K562 (cell line): Measurements from ENCODE around the gene CHSY1. TPM values are rescaled to one million over a fixed set of nuclear protein-coding genes. Genes with fewer than 3 reads are reported as not detected.

Experiments
- ATAC-seq: fragments of 200-7000 bp; cut with Tn5 transposase; 3 replicates; pipeline ENCODE4 v1.9.1; 2020; ENCODE audit warnings: moderate library complexity
- BruUV-seq: library from RNA; stranded (reverse); fragments of 400-500 nt; replicated peaks from 2 replicates; lab custom pipeline; 2021; lab: Mats Ljungman, UMichigan
- CTCF ChIA-PET: fragments of 300-600 bp; formaldehyde crosslinking; extraction: SDS; loops from one replicate; lab custom pipeline; 2021; ENCODE audit warnings: low intra/inter-chr PET ratio; lab: Yijun Ruan, JAX
- POLR2A ChIA-PET: fragments of 300-600, 350-650 bp; sonication (Branson Sonifier 250); formaldehyde crosslinking; extraction: SDS; loops from one replicate; lab custom pipeline; 2021; ENCODE audit warnings: antibody characterized with exemption, inconsistent platforms; lab: Yijun Ruan, JAX
- DNase-seq, 4 experiments: peaks; one replicate each; pipeline versions ENCODE4 v3.0.0 to v3.0.0-alpha.2; 2011 to 2018; ENCODE audit warnings: low spot score in 3 of 4, mixed read lengths in 3 of 4; ENCODE audit errors: extremely low read depth in 1 of 4
- FAIRE-seq: peaks from 2 replicates; lab custom pipeline; 2011; peaks lifted over from hg19 to GRCh38; lab: Jason Lieb, UNC
- H2AFZ ChIP-seq: 2 replicates; pipeline ENCODE4 v1.6.0; 2011; ENCODE audit warnings: low read depth, low read length, control low read depth, inconsistent platforms
- H3K27ac ChIP-seq: fragments of 200-600 bp; 3 replicates; pipeline ENCODE4 v1.8.0; 2011; ENCODE audit warnings: low read depth, mild to moderate bottlenecking, control low read depth, inconsistent platforms, low read length, moderate library complexity, mixed read lengths; ENCODE audit errors: extremely low read depth
- H3K27me3 ChIP-seq, 2 experiments: fragments of 300-600 bp in 1 of 2; 2 replicates in 1 of 2; 3 replicates in 1 of 2; pipeline versions ENCODE4 v1.6.0 to v1.8.0; 2011; ENCODE audit warnings: inconsistent platforms in 2 of 2, low read length in 2 of 2, mild to moderate bottlenecking in 1 of 2, mixed read lengths in 1 of 2, moderate library complexity in 1 of 2; ENCODE audit not compliant: control insufficient read depth in 2 of 2, insufficient read depth in 2 of 2
- H3K36me3 ChIP-seq: fragments of 300-600 bp; 3 replicates; pipeline ENCODE4 v1.8.0; 2011; ENCODE audit warnings: mild to moderate bottlenecking, low read length, inconsistent platforms; ENCODE audit not compliant: control insufficient read depth, insufficient read depth
- H3K4me1 ChIP-seq, 2 experiments: fragments of 200-600 bp in 1 of 2; replicated peaks in 1 of 2; 2 replicates in 1 of 2; 3 replicates in 1 of 2; pipeline versions ENCODE4 v1.5.1 to v1.8.0; 2011; ENCODE audit warnings: inconsistent platforms in 2 of 2, low read length in 2 of 2, mild to moderate bottlenecking in 1 of 2, mixed read lengths in 1 of 2, moderate library complexity in 1 of 2; ENCODE audit not compliant: control insufficient read depth in 2 of 2, insufficient read depth in 2 of 2
- H3K4me2 ChIP-seq: 2 replicates; pipeline ENCODE4 v1.6.1; 2011; ENCODE audit warnings: low read length, control low read depth, inconsistent platforms, mixed read lengths; ENCODE audit not compliant: insufficient read depth
- H3K4me3 ChIP-seq: fragments of 200-600 bp; sonication (generic), shearing (Covaris generic); 2 replicates; pipeline ENCODE4 v1.5.1; 2016; ENCODE audit warnings: control low read depth, inconsistent platforms
- H3K79me2 ChIP-seq: fragments of 200-600 bp; 3 replicates; pipeline ENCODE4 v1.8.0; 2011; ENCODE audit warnings: low read length, inconsistent platforms; ENCODE audit not compliant: control insufficient read depth, insufficient read depth
- H3K9ac ChIP-seq, 2 experiments: 2 replicates each; pipeline versions ENCODE4 v1.6.0 to v1.6.1; 2011; ENCODE audit warnings: low read depth in 2 of 2, low read length in 2 of 2, control low read depth in 1 of 2, inconsistent platforms in 1 of 2, mild to moderate bottlenecking in 1 of 2, mixed read lengths in 1 of 2; ENCODE audit not compliant: insufficient read depth in 1 of 2
- H3K9me1 ChIP-seq: one replicate; pipeline ENCODE4 v1.6.0; 2011; ENCODE audit warnings: inconsistent platforms, mild to moderate bottlenecking, low read length, moderate library complexity; ENCODE audit not compliant: control insufficient read depth, insufficient read depth
- H3K9me3 ChIP-seq: replicated peaks from 2 replicates; pipeline ENCODE4 v1.5.1; 2011; ENCODE audit warnings: low read depth, low read length, inconsistent platforms; ENCODE audit not compliant: control insufficient read depth, insufficient read depth
- H4K20me1 ChIP-seq: replicated peaks from 2 replicates; pipeline ENCODE4 v1.6.1; 2011; ENCODE audit warnings: low read length, inconsistent platforms, mixed read lengths; ENCODE audit not compliant: control insufficient read depth, insufficient read depth
- CBFA2T3 ChIP-seq: fragments of 450-650 bp; IDR thresholded peaks from 2 replicates; pipeline ENCODE4 v1.6.1; 2017
- EGR1 ChIP-seq: fragments of 450-650 bp; conservative IDR thresholded peaks from 2 replicates; pipeline ENCODE4 v1.6.1; 2017; ENCODE audit warnings: mild to moderate bottlenecking
- FOXA1 ChIP-seq: fragments of 450-650 bp; IDR thresholded peaks from 2 replicates; pipeline ENCODE4 v1.6.1; 2016; ENCODE audit warnings: mild to moderate bottlenecking, borderline replicate concordance
- FOXA3 ChIP-seq, 2 experiments: fragments of 450-650 bp in 1 of 2; sonication (generic) in 1 of 2; formaldehyde crosslinking; IDR thresholded peaks in 1 of 2; conservative IDR thresholded peaks in 1 of 2; 2 replicates each; pipeline versions ENCODE4 v1.4.0 to v1.8.0; 2020 to 2022; ENCODE audit warnings: mild to moderate bottlenecking in 2 of 2, missing genetic modification reagents in 1 of 2
- HMG20A ChIP-seq: fragments of 450-650 bp; formaldehyde crosslinking; conservative IDR thresholded peaks from 2 replicates; pipeline ENCODE4 v1.4.0; 2020; ENCODE audit warnings: mild to moderate bottlenecking, mixed read lengths
- JUN ChIP-seq, 2 experiments: sonication (generic) in 1 of 2; formaldehyde crosslinking in 1 of 2; IDR thresholded peaks; 2 replicates each; pipeline versions ENCODE4 v1.6.1 to v1.8.0; 2012 to 2022; ENCODE audit warnings: borderline replicate concordance in 2 of 2, mild to moderate bottlenecking in 2 of 2, improper control_type of control experiment in 1 of 2, low read depth in 1 of 2, low read length in 1 of 2, missing genetic modification reagents in 1 of 2
- POLR2A ChIP-seq: fragments of 450-650 bp; conservative IDR thresholded peaks from 2 replicates; pipeline ENCODE4 v1.6.1; 2016
- RBM34 ChIP-seq: fragments of 200-400 bp; formaldehyde crosslinking; IDR thresholded peaks from 2 replicates; pipeline ENCODE4 v1.6.1; 2018; ENCODE audit warnings: low read length, borderline replicate concordance; ENCODE audit not compliant: insufficient read depth
- ZC3H4 ChIP-seq: sonication (generic); formaldehyde crosslinking; IDR thresholded peaks from 2 replicates; pipeline ENCODE4 v1.9.0; 2021; ENCODE audit warnings: missing genetic modification reagents, borderline replicate concordance
- ZFP1 ChIP-seq: fragments of 450-650 bp; formaldehyde crosslinking; IDR thresholded peaks from 2 replicates; pipeline ENCODE4 v1.4.0; 2020; ENCODE audit warnings: mild to moderate bottlenecking, mixed read lengths
- ZNF507 ChIP-seq: conservative IDR thresholded peaks from 2 replicates; pipeline ENCODE4 v1.6.1; 2017; ENCODE audit warnings: missing genetic modification characterization, missing compliant biosample characterization
- WGBS: fragments of 100-300 bp; shearing (Covaris generic); methylation state at CpG from one replicate; pipeline ENCODE4 v1.1.6; 2016; ENCODE audit warnings: low coverage, mixed read lengths; ENCODE audit not compliant: insufficient coverage; ENCODE audit errors: missing lambda C conversion rate; 5-methylcytosine and 5-hydroxymethylcytosine counted together
- in situ Hi-C: fragments of 300-500 bp; cut with MboI; formaldehyde crosslinking; loops from 4 replicates; pipeline ENCODE4 v1.15.0; 2018; ENCODE audit warnings: inconsistent platforms, mixed read lengths
- intact Hi-C: fragments of 100-400 bp; cut with micrococcal nuclease; formaldehyde crosslinking; loops from 2 replicates; pipeline ENCODE4 v1.14.2; 2022
- polyA plus RNA-seq, 8 experiments: library from polyadenylated mRNA; depleted of rRNA in 4 of 8; stranded (reverse) in 5 of 8; unstranded in 3 of 8; fragments of >200 nt; fragmentation: Nextera tagmentation in 2 of 8; fragmentation: Illumina TruSeq in 1 of 8; extraction: Ambion mirVana in 2 of 8; extraction: Trizol in 1 of 8; gene quantifications; 2 replicates each; pipeline versions ENCODE4 v1.2.1 to v1.2.3, GENCODE V29; 2011 to 2014; ENCODE audit warnings: inconsistent platforms in 1 of 8, missing spikeins in 1 of 8
- total RNA-seq, 7 experiments: library from RNA; depleted of rRNA in 6 of 7; stranded (reverse); fragments of >200 nt in 6 of 7; fragmentation: Illumina TruSeq in 2 of 7; extraction: Trizol in 2 of 7; gene quantifications; 2 replicates each; pipeline versions ENCODE4 v1.2.1 to v1.2.3, GENCODE V29; 2011 to 2021; ENCODE audit warnings: low replicate concordance in 1 of 7
- TF ChIP-seq, protein P1 (sequence below): fragments of 200-800 bp; sonication (Bioruptor generic); IDR thresholded peaks from 2 replicates; pipeline ENCODE4 v1.6.1; 2017; ENCODE audit warnings: missing genetic modification characterization, missing compliant biosample characterization
- TF ChIP-seq, protein P2 (sequence below): IDR thresholded peaks from 2 replicates; pipeline ENCODE4 v1.6.1; 2012; ENCODE audit warnings: low read depth, low read length, improper control_type of control experiment, borderline replicate concordance
- TF ChIP-seq, protein P3 (sequence below): sonication (generic); formaldehyde crosslinking; IDR thresholded peaks from 2 replicates; pipeline ENCODE4 v1.8.0; 2022; ENCODE audit warnings: missing genetic modification reagents, mild to moderate bottlenecking, borderline replicate concordance

Gene CHSY1
- total and polyA plus RNA-seq, 9 of the 15 experiments (the other 6 are each of a cell fraction or from before 2014, with no cell fraction given), result 7.0 to 16.4 (median 13.4) TPM

DNA sequence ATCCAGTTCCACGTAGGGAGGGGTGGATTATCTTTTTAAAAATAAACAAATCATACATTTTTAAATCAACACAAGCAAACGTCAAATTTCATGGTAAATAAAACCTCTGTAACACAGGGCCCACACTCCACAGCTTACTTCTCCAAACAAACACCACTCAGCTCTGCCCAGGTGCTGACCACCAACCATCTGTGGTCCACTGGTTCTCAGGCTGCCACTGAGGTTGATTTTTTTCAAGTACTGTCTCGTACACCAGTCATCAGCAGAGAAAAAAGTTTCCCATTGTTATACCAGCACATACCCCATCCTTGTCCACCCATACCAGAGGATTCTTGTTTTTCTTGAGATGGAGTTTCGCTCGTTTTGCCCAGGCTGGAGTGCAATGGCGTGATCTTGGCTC lies 32.4 kb downstream of the CHSY1 start:
- DNase-seq (no peak), ATAC-seq (no peak), FAIRE-seq (no peak)
- Histone ChIP-seq H3K27me3 (no peaks in the 10 kb centered on the region), H3K4me3 (no peak overlapping the region), H3K9me3 (no peaks in the 10 kb centered on the region), H3K4me2 (no peak overlapping the region), H3K36me3 (no peaks in the 10 kb centered on the region), H3K9me1 (no peaks in the 10 kb centered on the region), H3K4me1 (no peaks in the 10 kb centered on the region; a peak in 1 of 5 replicates), H3K27ac (no peak overlapping the region), H3K9ac (no peak overlapping the region), H2AFZ (no peak overlapping the region), H4K20me1 (0 out of 2 replicates have a peak, but pooled peaks cover 4% of the 10 kb centered on the region), H3K79me2 (peaks cover 43% of the 10 kb centered on the region)
- BruUV-seq, result no TSS peak
- intact Hi-C loops, result no loop called here
- ChIA-PET POLR2A (no interaction called here), CTCF (no interaction called here)
- WGBS, result 73% methylated on average over 6 of the region's 6 CpGs
- TF ChIP-seq ZFP1 (CRISPR knock-in tag) (no peak), POLR2A (no peak), ZC3H4 (CRISPR knock-in tag) (no peak), RBM34 (no peak), HMG20A (CRISPR knock-in tag) (no peak), JUN (IDR thresholded peaks at IDR 0.05; ENCODE audit: borderline replicate concordance, low read depth, low read length) (no peak), JUN (CRISPR knock-in tag; IDR thresholded peaks at IDR 0.05; ENCODE audit: borderline replicate concordance) (no peak), ZNF507 (tag) (no peak), FOXA3 (CRISPR knock-in tag; conservative IDR thresholded peaks at IDR 0.05 in 1 of 2, IDR thresholded peaks at IDR 0.05 in 1 of 2) (no peak), CBFA2T3 (no peak), EGR1 (no peak), FOXA1 (no peak)
- TF ChIP-seq, protein P1, sequence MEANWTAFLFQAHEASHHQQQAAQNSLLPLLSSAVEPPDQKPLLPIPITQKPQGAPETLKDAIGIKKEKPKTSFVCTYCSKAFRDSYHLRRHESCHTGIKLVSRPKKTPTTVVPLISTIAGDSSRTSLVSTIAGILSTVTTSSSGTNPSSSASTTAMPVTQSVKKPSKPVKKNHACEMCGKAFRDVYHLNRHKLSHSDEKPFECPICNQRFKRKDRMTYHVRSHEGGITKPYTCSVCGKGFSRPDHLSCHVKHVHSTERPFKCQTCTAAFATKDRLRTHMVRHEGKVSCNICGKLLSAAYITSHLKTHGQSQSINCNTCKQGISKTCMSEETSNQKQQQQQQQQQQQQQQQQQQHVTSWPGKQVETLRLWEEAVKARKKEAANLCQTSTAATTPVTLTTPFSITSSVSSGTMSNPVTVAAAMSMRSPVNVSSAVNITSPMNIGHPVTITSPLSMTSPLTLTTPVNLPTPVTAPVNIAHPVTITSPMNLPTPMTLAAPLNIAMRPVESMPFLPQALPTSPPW, result no peak
- TF ChIP-seq, protein P2, sequence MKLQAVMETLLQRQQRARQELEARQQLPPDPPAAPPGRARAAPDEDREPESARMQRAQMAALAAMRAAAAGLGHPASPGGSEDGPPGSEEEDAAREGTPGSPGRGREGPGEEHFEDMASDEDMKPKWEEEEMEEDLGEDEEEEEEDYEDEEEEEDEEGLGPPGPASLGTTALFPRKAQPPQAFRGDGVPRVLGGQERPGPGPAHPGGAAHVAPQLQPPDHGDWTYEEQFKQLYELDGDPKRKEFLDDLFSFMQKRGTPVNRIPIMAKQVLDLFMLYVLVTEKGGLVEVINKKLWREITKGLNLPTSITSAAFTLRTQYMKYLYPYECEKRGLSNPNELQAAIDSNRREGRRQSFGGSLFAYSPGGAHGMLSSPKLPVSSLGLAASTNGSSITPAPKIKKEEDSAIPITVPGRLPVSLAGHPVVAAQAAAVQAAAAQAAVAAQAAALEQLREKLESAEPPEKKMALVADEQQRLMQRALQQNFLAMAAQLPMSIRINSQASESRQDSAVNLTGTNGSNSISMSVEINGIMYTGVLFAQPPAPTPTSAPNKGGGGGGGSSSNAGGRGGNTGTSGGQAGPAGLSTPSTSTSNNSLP, result no peak
- TF ChIP-seq, protein P3, sequence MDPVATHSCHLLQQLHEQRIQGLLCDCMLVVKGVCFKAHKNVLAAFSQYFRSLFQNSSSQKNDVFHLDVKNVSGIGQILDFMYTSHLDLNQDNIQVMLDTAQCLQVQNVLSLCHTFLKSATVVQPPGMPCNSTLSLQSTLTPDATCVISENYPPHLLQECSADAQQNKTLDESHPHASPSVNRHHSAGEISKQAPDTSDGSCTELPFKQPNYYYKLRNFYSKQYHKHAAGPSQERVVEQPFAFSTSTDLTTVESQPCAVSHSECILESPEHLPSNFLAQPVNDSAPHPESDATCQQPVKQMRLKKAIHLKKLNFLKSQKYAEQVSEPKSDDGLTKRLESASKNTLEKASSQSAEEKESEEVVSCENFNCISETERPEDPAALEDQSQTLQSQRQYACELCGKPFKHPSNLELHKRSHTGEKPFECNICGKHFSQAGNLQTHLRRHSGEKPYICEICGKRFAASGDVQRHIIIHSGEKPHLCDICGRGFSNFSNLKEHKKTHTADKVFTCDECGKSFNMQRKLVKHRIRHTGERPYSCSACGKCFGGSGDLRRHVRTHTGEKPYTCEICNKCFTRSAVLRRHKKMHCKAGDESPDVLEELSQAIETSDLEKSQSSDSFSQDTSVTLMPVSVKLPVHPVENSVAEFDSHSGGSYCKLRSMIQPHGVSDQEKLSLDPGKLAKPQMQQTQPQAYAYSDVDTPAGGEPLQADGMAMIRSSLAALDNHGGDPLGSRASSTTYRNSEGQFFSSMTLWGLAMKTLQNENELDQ (CRISPR knock-in tag), result no peak
- in situ Hi-C loops, result no loop called here
